DOHH2 (cell line): ENCODE data around the gene TULP4.

Experiments used
- EZH2phosphoT487 ChIP-seq: fragments of 200-600 bp; sonication (generic); IDR thresholded peaks from 2 replicates; pipeline ENCODE4 v1.6.1; 2017; ENCODE audit warnings: borderline replicate concordance, mild to moderate bottlenecking, antibody characterized with exemption, low read length, moderate library complexity, mixed read lengths
- TF ChIP-seq, protein P1 (sequence below): fragments of 200-600 bp; sonication (generic); IDR thresholded peaks from one replicate; pipeline ENCODE4 v1.5.1; 2014; ENCODE audit warnings: antibody characterized with exemption, mild to moderate bottlenecking, low read depth, low read length; ENCODE audit not compliant: poor library complexity, severe bottlenecking

DNA sequence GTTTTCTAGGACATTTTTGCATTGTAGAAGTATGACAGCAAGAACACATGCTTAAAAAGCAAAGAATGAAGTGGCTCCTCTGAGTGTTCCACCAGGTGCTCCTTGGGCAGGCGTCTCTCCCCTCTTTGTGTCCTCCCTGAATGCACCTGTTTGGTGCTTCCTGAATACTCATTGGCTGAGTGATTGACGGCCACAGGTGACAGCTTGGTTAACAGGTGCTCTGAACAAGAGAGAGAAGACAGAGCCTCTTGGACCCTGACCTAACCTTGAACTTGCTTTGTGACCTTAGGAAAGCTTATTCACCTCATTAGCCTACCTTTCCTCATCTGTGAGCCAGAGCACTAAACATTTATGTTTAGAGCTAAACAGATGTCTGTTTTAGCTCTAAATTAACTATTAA, 93.7 kb downstream of the TULP4 start:
- TF ChIP-seq, protein P1, sequence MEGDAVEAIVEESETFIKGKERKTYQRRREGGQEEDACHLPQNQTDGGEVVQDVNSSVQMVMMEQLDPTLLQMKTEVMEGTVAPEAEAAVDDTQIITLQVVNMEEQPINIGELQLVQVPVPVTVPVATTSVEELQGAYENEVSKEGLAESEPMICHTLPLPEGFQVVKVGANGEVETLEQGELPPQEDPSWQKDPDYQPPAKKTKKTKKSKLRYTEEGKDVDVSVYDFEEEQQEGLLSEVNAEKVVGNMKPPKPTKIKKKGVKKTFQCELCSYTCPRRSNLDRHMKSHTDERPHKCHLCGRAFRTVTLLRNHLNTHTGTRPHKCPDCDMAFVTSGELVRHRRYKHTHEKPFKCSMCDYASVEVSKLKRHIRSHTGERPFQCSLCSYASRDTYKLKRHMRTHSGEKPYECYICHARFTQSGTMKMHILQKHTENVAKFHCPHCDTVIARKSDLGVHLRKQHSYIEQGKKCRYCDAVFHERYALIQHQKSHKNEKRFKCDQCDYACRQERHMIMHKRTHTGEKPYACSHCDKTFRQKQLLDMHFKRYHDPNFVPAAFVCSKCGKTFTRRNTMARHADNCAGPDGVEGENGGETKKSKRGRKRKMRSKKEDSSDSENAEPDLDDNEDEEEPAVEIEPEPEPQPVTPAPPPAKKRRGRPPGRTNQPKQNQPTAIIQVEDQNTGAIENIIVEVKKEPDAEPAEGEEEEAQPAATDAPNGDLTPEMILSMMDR, result no peak
- no peak for TF ChIP-seq EZH2phosphoT487
